K562 (cell line): ENCODE data around the gene SLC25A1. TPM values are rescaled to one million over a fixed set of nuclear protein-coding genes. Genes with fewer than 3 reads are reported as not detected.

Experiments used
- BCL6 ChIP-seq: fragments of 250-450 bp; sonication (Bioruptor Pico); IDR thresholded peaks from 2 replicates; pipeline ENCODE4 v1.4.0; 2020
- BRCA1 ChIP-seq, 2 experiments: fragments of 450-650 bp in 1 of 2; sonication (generic) in 1 of 2; formaldehyde crosslinking in 1 of 2; IDR thresholded peaks; 2 replicates each; pipeline versions ENCODE4 v1.5.0 to v1.6.1; 2017 to 2020; ENCODE audit warnings: mild to moderate bottlenecking in 1 of 2, missing genetic modification reagents in 1 of 2
- ELK1 ChIP-seq: sonication (generic); formaldehyde crosslinking; IDR thresholded peaks from 2 replicates; pipeline ENCODE4 v1.8.1; 2022; ENCODE audit warnings: missing genetic modification reagents
- HDAC8 ChIP-seq: fragments of 450-650 bp; IDR thresholded peaks from 2 replicates; pipeline ENCODE4 v1.6.1; 2016; ENCODE audit warnings: mild to moderate bottlenecking, missing genetic modification characterization, moderate library complexity, missing compliant biosample characterization
- HNRNPK ChIP-seq: fragments of 200-400 bp; formaldehyde crosslinking; IDR thresholded peaks from one replicate; pipeline ENCODE4 v1.6.1; 2018; ENCODE audit warnings: mild to moderate bottlenecking, low read depth, low read length; ENCODE audit not compliant: poor library complexity, severe bottlenecking
- HOXB6 ChIP-seq: fragments of 250-450 bp; sonication (Bioruptor Pico); IDR thresholded peaks from 2 replicates; pipeline ENCODE4 v1.5.1; 2022; ENCODE audit warnings: mild to moderate bottlenecking, borderline replicate concordance
- KLF13 ChIP-seq: fragments of 450-650 bp; IDR thresholded peaks from 2 replicates; pipeline ENCODE4 v1.6.1; 2016; ENCODE audit warnings: missing genetic modification characterization, low read depth, mild to moderate bottlenecking, missing compliant biosample characterization, moderate library complexity, borderline replicate concordance
- MCM7 ChIP-seq, 2 experiments: fragments of 450-650 bp; IDR thresholded peaks; 2 replicates each; pipeline ENCODE4 v1.6.1; 2016 to 2018
- PYGO2 ChIP-seq: fragments of 450-650 bp; IDR thresholded peaks from 2 replicates; pipeline ENCODE4 v1.6.1; 2016; ENCODE audit warnings: mild to moderate bottlenecking, missing genetic modification characterization, moderate library complexity, missing compliant biosample characterization
- ZBTB17 ChIP-seq: fragments of 450-650 bp; formaldehyde crosslinking; IDR thresholded peaks from 2 replicates; pipeline ENCODE4 v1.4.0; 2020; ENCODE audit warnings: mild to moderate bottlenecking
- ZBTB43 ChIP-seq: sonication (generic); formaldehyde crosslinking; IDR thresholded peaks from 2 replicates; pipeline ENCODE4 v1.8.0; 2023; ENCODE audit warnings: mild to moderate bottlenecking, missing genetic modification reagents
- ZBTB5 ChIP-seq: fragments of 450-650 bp; IDR thresholded peaks from 2 replicates; pipeline ENCODE4 v1.6.1; 2017; ENCODE audit warnings: antibody characterized with exemption
- ZNF165 ChIP-seq: fragments of 250-450 bp; sonication (Bioruptor Pico); IDR thresholded peaks from 2 replicates; pipeline ENCODE4 v1.4.0; 2020; ENCODE audit warnings: borderline replicate concordance
- ZNF280A ChIP-seq: fragments of 450-650 bp; IDR thresholded peaks from 2 replicates; pipeline ENCODE4 v1.6.1; 2018; ENCODE audit warnings: mild to moderate bottlenecking, low read depth; ENCODE audit not compliant: partially characterized antibody
- ZNF354B ChIP-seq: fragments of 250-450 bp; sonication (Bioruptor Pico); IDR thresholded peaks from 2 replicates; pipeline ENCODE4 v1.4.0; 2020
- polyA plus RNA-seq, 8 experiments: library from polyadenylated mRNA; depleted of rRNA in 4 of 8; stranded (reverse) in 5 of 8; unstranded in 3 of 8; fragments of >200 nt; fragmentation: Nextera tagmentation in 2 of 8; fragmentation: Illumina TruSeq in 1 of 8; extraction: Ambion mirVana in 2 of 8; extraction: Trizol in 1 of 8; gene quantifications; 2 replicates each; pipeline versions ENCODE4 v1.2.1 to v1.2.3, GENCODE V29; 2011 to 2014; ENCODE audit warnings: inconsistent platforms in 1 of 8, missing spikeins in 1 of 8
- total RNA-seq, 7 experiments: library from RNA; depleted of rRNA in 6 of 7; stranded (reverse); fragments of >200 nt in 6 of 7; fragmentation: Illumina TruSeq in 2 of 7; extraction: Trizol in 2 of 7; gene quantifications; 2 replicates each; pipeline versions ENCODE4 v1.2.1 to v1.2.3, GENCODE V29; 2011 to 2021; ENCODE audit warnings: low replicate concordance in 1 of 7
- TF ChIP-seq, protein P1 (sequence below): fragments of 250-450 bp; sonication (Bioruptor Pico); IDR thresholded peaks from 2 replicates; pipeline ENCODE4 v1.9.0; 2021; ENCODE audit warnings: mild to moderate bottlenecking, inconsistent platforms
- TF ChIP-seq, protein P2 (sequence below), 2 experiments: fragments of 450-650 bp in 1 of 2; sonication (generic) in 1 of 2; formaldehyde crosslinking; conservative IDR thresholded peaks; 2 replicates each; pipeline versions ENCODE4 v1.4.0 to v1.8.1; 2020 to 2022; ENCODE audit warnings: mild to moderate bottlenecking in 1 of 2, missing genetic modification reagents in 1 of 2

Gene SLC25A1
- total and polyA plus RNA-seq, 9 of the 15 experiments (the other 6 are each of a cell fraction or from before 2014, with no cell fraction given): 11.0 to 408 (median 110) TPM

DNA sequence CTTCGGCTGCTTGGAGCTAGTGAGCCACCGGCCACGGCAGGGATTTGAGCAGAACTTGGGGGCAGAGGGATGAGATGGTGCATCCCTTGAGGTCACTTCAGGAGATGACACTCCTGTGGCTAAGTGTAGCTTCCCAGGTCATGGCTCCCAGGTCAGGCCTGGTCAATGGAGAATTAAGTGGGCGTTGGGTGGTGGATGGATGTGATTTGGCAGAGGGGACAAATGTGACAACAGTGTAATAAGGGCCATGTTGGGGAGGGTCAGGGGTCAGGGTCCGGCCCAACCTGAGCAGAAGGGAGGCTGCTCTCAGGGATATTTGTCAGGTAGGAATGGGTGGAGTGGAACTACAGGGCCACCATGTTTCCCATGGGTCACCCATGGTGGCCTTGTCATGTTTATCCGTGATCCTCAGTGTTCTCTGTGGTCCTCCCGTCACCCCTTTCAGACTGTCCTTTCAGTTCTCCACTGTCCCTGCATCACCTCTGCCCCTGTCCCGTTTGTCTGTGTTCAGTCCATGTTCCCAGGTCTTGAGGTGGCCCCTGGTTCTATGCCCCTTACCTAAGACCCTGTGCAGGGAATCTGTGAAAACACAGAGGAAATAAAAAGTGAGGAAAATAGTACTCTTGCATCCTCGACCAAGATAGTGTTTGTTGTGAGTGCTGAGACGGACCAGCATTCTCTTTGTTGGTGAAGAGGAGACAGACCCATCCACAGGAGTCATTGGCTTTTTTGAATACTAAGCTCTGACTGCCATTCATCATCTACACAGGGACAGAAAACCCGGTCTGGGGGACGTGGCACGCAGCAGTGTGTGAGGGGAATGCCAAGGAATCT, 6.1 kb downstream of the SLC25A1 start (continued):
- no peak for TF ChIP-seq ZNF280A
- TF ChIP-seq HOXB6: no peak; the same call in 1 of the 2 replicates
- TF ChIP-seq ELK1 (CRISPR knock-in tag): no peak
- no peak for TF ChIP-seq ZBTB43
- peak; percentile 20; the same call in 1 of the 2 replicates for TF ChIP-seq ZBTB17 (CRISPR knock-in tag)
- TF ChIP-seq BCL6 (CRISPR knock-in tag): no peak
- TF ChIP-seq PYGO2 (tag): 0 out of 2 replicates have a peak, but pooled peaks have one; percentile 4
- peak; percentile 63; the same call in 1 of the 2 replicates for TF ChIP-seq ZNF165 (CRISPR knock-in tag)
- TF ChIP-seq, protein P1, sequence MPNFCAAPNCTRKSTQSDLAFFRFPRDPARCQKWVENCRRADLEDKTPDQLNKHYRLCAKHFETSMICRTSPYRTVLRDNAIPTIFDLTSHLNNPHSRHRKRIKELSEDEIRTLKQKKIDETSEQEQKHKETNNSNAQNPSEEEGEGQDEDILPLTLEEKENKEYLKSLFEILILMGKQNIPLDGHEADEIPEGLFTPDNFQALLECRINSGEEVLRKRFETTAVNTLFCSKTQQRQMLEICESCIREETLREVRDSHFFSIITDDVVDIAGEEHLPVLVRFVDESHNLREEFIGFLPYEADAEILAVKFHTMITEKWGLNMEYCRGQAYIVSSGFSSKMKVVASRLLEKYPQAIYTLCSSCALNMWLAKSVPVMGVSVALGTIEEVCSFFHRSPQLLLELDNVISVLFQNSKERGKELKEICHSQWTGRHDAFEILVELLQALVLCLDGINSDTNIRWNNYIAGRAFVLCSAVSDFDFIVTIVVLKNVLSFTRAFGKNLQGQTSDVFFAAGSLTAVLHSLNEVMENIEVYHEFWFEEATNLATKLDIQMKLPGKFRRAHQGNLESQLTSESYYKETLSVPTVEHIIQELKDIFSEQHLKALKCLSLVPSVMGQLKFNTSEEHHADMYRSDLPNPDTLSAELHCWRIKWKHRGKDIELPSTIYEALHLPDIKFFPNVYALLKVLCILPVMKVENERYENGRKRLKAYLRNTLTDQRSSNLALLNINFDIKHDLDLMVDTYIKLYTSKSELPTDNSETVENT (CRISPR knock-in tag): peak; percentile 65
- TF ChIP-seq ZNF354B (CRISPR knock-in tag): no peak
- no peak for TF ChIP-seq MCM7 (IDR thresholded peaks at IDR 0.05)
- TF ChIP-seq KLF13: 0 out of 2 replicates have a peak, but pooled peaks have one; percentile 46
- TF ChIP-seq BRCA1 (IDR thresholded peaks at IDR 0.05): no peak
- TF ChIP-seq BRCA1 (CRISPR knock-in tag; IDR thresholded peaks at IDR 0.05): no peak
- TF ChIP-seq HDAC8 (tag): no peak
- TF ChIP-seq, protein P2, sequence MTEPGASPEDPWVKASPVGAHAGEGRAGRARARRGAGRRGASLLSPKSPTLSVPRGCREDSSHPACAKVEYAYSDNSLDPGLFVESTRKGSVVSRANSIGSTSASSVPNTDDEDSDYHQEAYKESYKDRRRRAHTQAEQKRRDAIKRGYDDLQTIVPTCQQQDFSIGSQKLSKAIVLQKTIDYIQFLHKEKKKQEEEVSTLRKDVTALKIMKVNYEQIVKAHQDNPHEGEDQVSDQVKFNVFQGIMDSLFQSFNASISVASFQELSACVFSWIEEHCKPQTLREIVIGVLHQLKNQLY (CRISPR knock-in tag; conservative IDR thresholded peaks at IDR 0.05): peak in 1 of 2 experiments; percentile 1; a peak in 1 of 4 replicates
- TF ChIP-seq HNRNPK: no peak
- no peak for TF ChIP-seq ZBTB5
